ENCODE data around the gene ARMC2. TPM values are rescaled to one million over a fixed set of nuclear protein-coding genes. Genes with fewer than 3 reads are reported as not detected.

The ARMC2 gene
- polyA plus RNA-seq, 2 of the 4 experiments (the other 2 are of a cell fraction): 2.1 to 4.9 TPM

GRCh38 chr6:108845145-108845544 lies 3.1 kb upstream of the ARMC2 start:
- Histone ChIP-seq H3K27ac (no peak overlapping the region), H3K4me2 (no peak overlapping the region), H3K4me3 (no peak overlapping the region), H3K9me3 (no peaks in the 10 kb centered on the region), H3K4me1 (no peaks in the 10 kb centered on the region; the same call in 2 of the 3 replicates)
- ChIA-PET CTCF (interaction anchor here (2.3 to 2.5 kb wide), 2 partner anchors 9 to 302 kb away, joined by 10 to 13 read pairs; no protein-coding TSS in a partner anchor), POLR2A (no interaction called here)
- no peak for ATAC-seq
- FAIRE-seq: no peak
- no peak for TF ChIP-seq USF2 (IDR thresholded peaks at IDR 0.05)
- TF ChIP-seq CBX8 (IDR thresholded peaks at IDR 0.05): no peak
- TF ChIP-seq ESRRA (IDR thresholded peaks at IDR 0.05; ENCODE audit: borderline replicate concordance, low read length): no peak
- TF ChIP-seq MAX (IDR thresholded peaks at IDR 0.05): no peak
- TF ChIP-seq CHD4 (IDR thresholded peaks at IDR 0.05; ENCODE audit: borderline replicate concordance): no peak
- TF ChIP-seq REST (IDR thresholded peaks at IDR 0.05): no peak
- no peak for TF ChIP-seq CHD2 (IDR thresholded peaks at IDR 0.05; ENCODE audit: low read length, partially characterized antibody)
- no peak for DNase-seq (ENCODE audit: low read depth in 1 of 2, low spot score in 1 of 2)

- H3K4me2 ChIP-seq: no peak overlapping the region
- FAIRE-seq (no peak), ATAC-seq (no peak), DNase-seq (ENCODE audit: low read depth in 1 of 2, low spot score in 1 of 2) (no peak)
- no peak overlapping the region for H3K4me3 ChIP-seq
- H3K4me1 ChIP-seq: peaks cover 8% of the 10 kb centered on the region; the same call in 2 of the 3 replicates
- no peaks in the 10 kb centered on the region for H3K9me3 ChIP-seq
- H3K27ac ChIP-seq: no peak overlapping the region
- POLR2A ChIA-PET: no interaction called here
- 51% methylated on average over 5 of the region's 5 CpGs for WGBS (ENCODE audit: missing lambda C conversion rate)
- no peak for TF ChIP-seq RAD21 (conservative IDR thresholded peaks at IDR 0.05 in 1 of 2, IDR thresholded peaks at IDR 0.05 in 1 of 2)
- no peak for TF ChIP-seq EHF (CRISPR knock-in tag; IDR thresholded peaks at IDR 0.05)
- no peak for TF ChIP-seq BHLHE40 (IDR thresholded peaks at IDR 0.05; ENCODE audit: low read depth, low read length)
- no peak for TF ChIP-seq MAFK (IDR thresholded peaks at IDR 0.05; ENCODE audit: partially characterized antibody)
- TF ChIP-seq JUN (IDR thresholded peaks at IDR 0.05): no peak
- no peak for TF ChIP-seq POLR2AphosphoS2 (conservative IDR thresholded peaks at IDR 0.05; ENCODE audit: low read length)
- no peak for TF ChIP-seq JUNB (IDR thresholded peaks at IDR 0.05)
- TF ChIP-seq MAZ (IDR thresholded peaks at IDR 0.05; ENCODE audit: borderline replicate concordance, low read depth, low read length): no peak
- no peak for TF ChIP-seq FOSB (CRISPR knock-in tag; IDR thresholded peaks at IDR 0.05)
- no peak for TF ChIP-seq CBX2 (IDR thresholded peaks at IDR 0.05; ENCODE audit: borderline replicate concordance, low read depth)
- CTCF ChIA-PET: interaction anchor here (0.7 to 1.4 kb wide), 3 partner anchors 10 to 227 kb away, joined by 3 read pairs; no protein-coding TSS in a partner anchor
These were observed 2.1 kb upstream of the ARMC2 start for GRCh38 chr6:108846101-108846500.

- ATAC-seq (no peak), FAIRE-seq (no peak), DNase-seq (ENCODE audit: low read depth in 1 of 2, low spot score in 1 of 2) (no peak)
- ChIA-PET POLR2A (no interaction called here), CTCF (interaction anchor here (0.7 to 1.4 kb wide), 3 partner anchors 11 to 227 kb away, joined by 3 read pairs; no protein-coding TSS in a partner anchor)
- no peaks in the 10 kb centered on the region for H3K9me3 ChIP-seq
- no peak overlapping the region for H3K27ac ChIP-seq
- TF ChIP-seq HOXA7 (CRISPR knock-in tag; IDR thresholded peaks at IDR 0.05) (no peak), MYC (IDR thresholded peaks at IDR 0.05; ENCODE audit: borderline replicate concordance, low read length) (no peak), FOSL2 (IDR thresholded peaks at IDR 0.05) (no peak), FOSL2 (CRISPR knock-in tag; IDR thresholded peaks at IDR 0.05) (no peak), JUN (IDR thresholded peaks at IDR 0.05) (no peak), MAFK (IDR thresholded peaks at IDR 0.05; ENCODE audit: partially characterized antibody) (no peak), SMC3 (IDR thresholded peaks at IDR 0.05) (no peak), HES2 (IDR thresholded peaks at IDR 0.05) (no peak), CTCF (IDR thresholded peaks at IDR 0.05) (no peak), EP300 (IDR thresholded peaks at IDR 0.05) (no peak), FOXS1 (CRISPR knock-in tag; IDR thresholded peaks at IDR 0.05) (no peak), RCOR1 (IDR thresholded peaks at IDR 0.05; ENCODE audit: low read depth, low read length) (no peak), CHD2 (IDR thresholded peaks at IDR 0.05; ENCODE audit: low read length, partially characterized antibody) (no peak), NPAS2 (CRISPR knock-in tag; IDR thresholded peaks at IDR 0.05; ENCODE audit: borderline replicate concordance) (no peak), HDAC2 (IDR thresholded peaks at IDR 0.05) (no peak), EHF (CRISPR knock-in tag; IDR thresholded peaks at IDR 0.05) (no peak)
- H3K4me3 ChIP-seq: no peak overlapping the region
- peaks cover 8% of the 10 kb centered on the region; the same call in 2 of the 3 replicates for H3K4me1 ChIP-seq
- 67% methylated on average over 1 of the region's 1 CpG for WGBS (ENCODE audit: missing lambda C conversion rate)
- H3K4me2 ChIP-seq: no peak overlapping the region
These were observed 1.6 kb upstream of the ARMC2 start for GRCh38 chr6:108846628-108847027.
